GM12878 (cell line): ENCODE data around the gene OR2A5. TPM values are rescaled to one million over a fixed set of nuclear protein-coding genes. Genes with fewer than 3 reads are reported as not detected.

Experiments used
- ATAC-seq: fragments of 200-7000 bp; cut with Tn5 transposase; 3 replicates; pipeline ENCODE4 v1.9.1; 2020; ENCODE audit warnings: mild to moderate bottlenecking, moderate library complexity
- BruUV-seq: library from RNA; stranded (reverse); fragments of 400-500 nt; replicated peaks from 2 replicates; lab custom pipeline; 2021; lab: Mats Ljungman, UMichigan
- CTCF ChIA-PET: fragments of 300-600 bp; sonication (Branson Sonifier 250); formaldehyde crosslinking; extraction: SDS; loops from one replicate; lab custom pipeline; 2021; ENCODE audit warnings: inconsistent platforms; lab: Yijun Ruan, JAX
- POLR2A ChIA-PET: fragments of 350-600 bp; formaldehyde crosslinking; extraction: SDS; loops from one replicate; lab custom pipeline; 2021; ENCODE audit warnings: inconsistent platforms; lab: Charles Lee
- RAD21 ChIA-PET: fragments of 300-600 bp; sonication (Branson Sonifier 250); formaldehyde crosslinking; loops from one replicate; lab custom pipeline; 2023; ENCODE audit warnings: antibody characterized with exemption; ENCODE audit not compliant: unreplicated experiment; lab: Charles Lee
- SMC1A ChIA-PET: fragments of 300-600 bp; sonication (Branson Sonifier 250); formaldehyde crosslinking; loops from one replicate; lab custom pipeline; 2023; ENCODE audit not compliant: unreplicated experiment, uncharacterized antibody; lab: Charles Lee
- DNase-seq: peaks from one replicate; pipeline ENCODE4 v3.0.0-alpha.2; 2011; ENCODE audit warnings: low read depth, low spot score
- FAIRE-seq: peaks from 3 replicates; lab custom pipeline; 2011; peaks lifted over from hg19 to GRCh38; lab: Jason Lieb, UNC
- H2AFZ ChIP-seq: 2 replicates; pipeline ENCODE4 v1.6.0; 2011; ENCODE audit warnings: low read depth, low read length, control low read depth; ENCODE audit not compliant: control insufficient read depth
- H3K27ac ChIP-seq: 2 replicates; pipeline ENCODE4 v1.5.1; 2011; ENCODE audit warnings: control low read depth; ENCODE audit not compliant: control insufficient read depth, insufficient read depth
- H3K27me3 ChIP-seq, 2 experiments: replicated peaks in 1 of 2; 2 replicates each; pipeline versions ENCODE4 v1.6.0 to v1.6.1; 2011; ENCODE audit warnings: low read length in 1 of 2; ENCODE audit not compliant: control insufficient read depth in 2 of 2, insufficient read depth in 2 of 2
- H3K36me3 ChIP-seq, 2 experiments: 2 replicates each; pipeline ENCODE4 v1.5.1; 2011; ENCODE audit warnings: low read length in 1 of 2; ENCODE audit not compliant: control insufficient read depth in 2 of 2, insufficient read depth in 2 of 2
- H3K4me1 ChIP-seq: 2 replicates; pipeline ENCODE4 v1.6.1; 2011; ENCODE audit warnings: mild to moderate bottlenecking, low read length, moderate library complexity, mixed read lengths; ENCODE audit not compliant: control insufficient read depth, insufficient read depth
- H3K4me2 ChIP-seq: 2 replicates; pipeline ENCODE4 v1.6.0; 2011; ENCODE audit warnings: control low read depth; ENCODE audit not compliant: control insufficient read depth, insufficient read depth
- H3K4me3 ChIP-seq: fragments of 200-600 bp; sonication (generic); 2 replicates; pipeline ENCODE4 v1.5.1; 2016
- H3K79me2 ChIP-seq: 2 replicates; pipeline ENCODE4 v1.6.0; 2011; ENCODE audit warnings: low read length; ENCODE audit not compliant: control insufficient read depth, insufficient read depth
- H3K9ac ChIP-seq: 2 replicates; pipeline ENCODE4 v1.8.0; 2011; ENCODE audit warnings: low read length, control low read depth, mixed read lengths; ENCODE audit not compliant: control insufficient read depth, insufficient read depth
- H3K9me3 ChIP-seq: replicated peaks from 3 replicates; pipeline ENCODE4 v1.5.1; 2011; ENCODE audit warnings: mild to moderate bottlenecking, low read length; ENCODE audit not compliant: control insufficient read depth, insufficient read depth
- H4K20me1 ChIP-seq: 2 replicates; pipeline ENCODE4 v1.6.0; 2011; ENCODE audit not compliant: control insufficient read depth, insufficient read depth
- CEBPB ChIP-seq, 2 experiments: fragments of 150-350 bp in 1 of 2; IDR thresholded peaks; 2 replicates each; pipeline ENCODE4 v1.6.1; 2012 to 2014; ENCODE audit warnings: low read depth in 2 of 2, low read length in 2 of 2, borderline replicate concordance in 1 of 2, inconsistent platforms in 1 of 2
- CTCF ChIP-seq, 3 experiments: IDR thresholded peaks in 2 of 3; conservative IDR thresholded peaks in 1 of 3; 2 replicates each; pipeline ENCODE4 v1.5.1; 2011; ENCODE audit warnings: low read depth in 3 of 3, low read length in 3 of 3, mild to moderate bottlenecking in 3 of 3, control low read depth in 2 of 3, moderate library complexity in 2 of 3, inconsistent platforms in 1 of 3, mixed read lengths in 1 of 3; ENCODE audit not compliant: control insufficient read depth in 2 of 3, insufficient read depth in 1 of 3; ENCODE audit errors: extremely low read depth in 1 of 3
- NFIC ChIP-seq: IDR thresholded peaks from 2 replicates; pipeline ENCODE4 v1.6.1; 2012; ENCODE audit warnings: low read depth, mild to moderate bottlenecking, inconsistent platforms, low read length, moderate library complexity
- PAX8 ChIP-seq: fragments of 450-650 bp; IDR thresholded peaks from 2 replicates; pipeline ENCODE4 v1.6.1; 2017; ENCODE audit warnings: mild to moderate bottlenecking, moderate library complexity
- YY1 ChIP-seq: IDR thresholded peaks from 2 replicates; pipeline ENCODE4 v1.6.1; 2011; ENCODE audit warnings: low read depth, mild to moderate bottlenecking, low read length
- ZNF384 ChIP-seq: IDR thresholded peaks from 2 replicates; pipeline ENCODE4 v1.6.1; 2012; ENCODE audit warnings: low read depth, mild to moderate bottlenecking, low read length, improper control_type of control experiment, borderline replicate concordance
- WGBS: methylation state at CpG from one replicate; pipeline ENCODE4 v1.1.6; 2016; ENCODE audit warnings: low lambda C conversion rate; ENCODE audit not compliant: insufficient replicate concordance, insufficient coverage; ENCODE audit errors: missing lambda C conversion rate; 5-methylcytosine and 5-hydroxymethylcytosine counted together
- in situ Hi-C: fragments of 300-500 bp; cut with MboI; formaldehyde crosslinking; loops from 9 replicates; pipeline ENCODE4 v1.14.3; 2018; ENCODE audit warnings: mixed read lengths
- intact Hi-C: fragments of 100-400 bp; cut with micrococcal nuclease; formaldehyde crosslinking; loops from one replicate; pipeline ENCODE4 v1.14.2; 2022; ENCODE audit not compliant: unreplicated experiment
- polyA plus RNA-seq, 11 experiments: library from polyadenylated mRNA; depleted of rRNA in 4 of 11; unstranded in 6 of 11; stranded (reverse) in 5 of 11; fragments of >200 nt; fragmentation: Nextera tagmentation in 4 of 11; fragmentation: Illumina TruSeq in 1 of 11; extraction: Ambion mirVana in 4 of 11; extraction: Trizol in 1 of 11; gene quantifications; 1 replicate in 1 of 11; 2 replicates in 10 of 11; pipeline versions ENCODE4 v1.2.1 to v1.2.3, GENCODE V29; 2011 to 2016; ENCODE audit warnings: inconsistent platforms in 2 of 11, missing spikeins in 2 of 11, low read depth in 1 of 11
- total RNA-seq, 4 experiments: library from RNA; depleted of rRNA in 3 of 4; stranded (reverse); fragments of >200 nt in 3 of 4; fragmentation: Illumina TruSeq in 1 of 4; extraction: Trizol in 1 of 4; gene quantifications; 2 replicates each; pipeline versions ENCODE4 v1.2.1 to v1.2.3, GENCODE V29; 2013 to 2021

The OR2A5 gene
- total and polyA plus RNA-seq, 10 of the 15 experiments (the other 5 are each of a cell fraction or from before 2014, with no cell fraction given), result 0.19 TPM; not detected in 9

- intact Hi-C loops (no loop called here), in situ Hi-C loops (no loop called here)
- ChIA-PET POLR2A (no interaction called here), RAD21 (no interaction called here), SMC1A (no interaction called here), CTCF (interaction anchor here (0.6 to 1.6 kb wide), 2 partner anchors 15 to 610 kb away, joined by 3 to 4 read pairs; no protein-coding TSS in a partner anchor)
- no peak for TF ChIP-seq YY1
- TF ChIP-seq CTCF (IDR thresholded peaks at IDR 0.05 in 2 of 3, conservative IDR thresholded peaks at IDR 0.05 in 1 of 3; ENCODE audit: control insufficient read depth in 2 of 3, extremely low read depth in 1 of 3, insufficient read depth in 1 of 3, low read depth in 3 of 3, low read length in 3 of 3), result no peak
- no peak for TF ChIP-seq CEBPB (IDR thresholded peaks at IDR 0.05; ENCODE audit: borderline replicate concordance in 1 of 2, low read depth in 2 of 2, low read length in 2 of 2)
- TF ChIP-seq ZNF384, result no peak
- TF ChIP-seq NFIC, result no peak
- no peak for TF ChIP-seq PAX8
- Histone ChIP-seq H3K36me3 (no peaks in the 10 kb centered on the region), H3K9me3 (no peaks in the 10 kb centered on the region), H3K27me3 (no peaks in the 10 kb centered on the region; a peak in 1 of 4 replicates), H4K20me1 (no peaks in the 10 kb centered on the region), H3K27ac (no peak overlapping the region), H3K4me2 (no peak overlapping the region), H3K79me2 (no peaks in the 10 kb centered on the region), H3K9ac (no peak overlapping the region), H3K4me1 (no peaks in the 10 kb centered on the region), H2AFZ (no peak overlapping the region), H3K4me3 (no peak overlapping the region)
- FAIRE-seq (no peak), ATAC-seq (no peak), DNase-seq (no peak)
- 21% methylated on average over 4 of the region's 4 CpGs for WGBS
- no TSS peak for BruUV-seq
Observed at GRCh38 chr7:144026203-144026883, 22.4 kb upstream of the OR2A5 start.
